GM19463 (cell line): ENCODE results near the gene EML1.
"Not testable (repeated sequence)": the region's sequence is repeated elsewhere in the genome, so short reads cannot be mapped to it uniquely, and the experiment has no call there.

Experiments
- ATAC-seq: cut with Tn5 transposase; IDR thresholded peaks from one replicate; pipeline ENCODE4 v1.9.1; 2021; ENCODE audit warnings: mild to moderate bottlenecking, moderate library complexity; ENCODE audit not compliant: unreplicated experiment

EML1 gene

GRCh38 chr14:99930420-99931274 lies 137.4 kb downstream of the EML1 start:
- ATAC-seq, result peak; percentile 91

- ATAC-seq, result no peak
Observed at GRCh38 chr14:99931308-99931707, 138.1 kb downstream of the EML1 start.

GRCh38 chr14:99936056-99936455 lies 142.8 kb downstream of the EML1 start:
- no peak for ATAC-seq

GRCh38 chr14:99936738-99937474 lies 143.7 kb downstream of the EML1 start:
- peak; percentile 82 for ATAC-seq

GRCh38 chr14:99937475-99938244 lies 144.4 kb downstream of the EML1 start:
- peak; percentile 30 for ATAC-seq

- ATAC-seq, result no peak
Observed at GRCh38 chr14:99938376-99938775, 145.2 kb downstream of the EML1 start.

GRCh38 chr14:99938896-99939295 lies 145.7 kb downstream of the EML1 start:
- no peak for ATAC-seq

GRCh38 chr14:99939421-99939820 lies 146.2 kb downstream of the EML1 start:
- no peak for ATAC-seq

GRCh38 chr14:99940064-99940463 lies 146.9 kb downstream of the EML1 start:
- no peak for ATAC-seq

GRCh38 chr14:99941211-99941610 lies 148.0 kb downstream of the EML1 start:
- no peak for ATAC-seq

GRCh38 chr14:99943620-99944019 lies 150.4 kb downstream of the EML1 start:
- ATAC-seq, result no peak

GRCh38 chr14:99944241-99944651 lies 151.0 kb downstream of the EML1 start:
- no peak for ATAC-seq

- ATAC-seq, result no peak
Observed at GRCh38 chr14:99945732-99946651, 152.8 kb downstream of the EML1 start.

- peak; percentile 76 for ATAC-seq
Observed at GRCh38 chr14:99946652-99947489, 153.7 kb downstream of the EML1 start.

- no peak for ATAC-seq
Observed at GRCh38 chr14:99947695-99948094, 154.5 kb downstream of the EML1 start.

GRCh38 chr14:99949011-99949732 lies 156.0 kb downstream of the EML1 start:
- ATAC-seq, result not testable (repeated sequence)

- ATAC-seq, result no peak
Observed at GRCh38 chr14:99950181-99950580, 157.0 kb downstream of the EML1 start.

- no peak for ATAC-seq
Observed at GRCh38 chr14:99951085-99951484, 157.9 kb downstream of the EML1 start.

GRCh38 chr14:99952039-99952438 lies 158.8 kb downstream of the EML1 start:
- no peak for ATAC-seq
